Measurements from ENCODE around the gene PTPA.

DNA sequence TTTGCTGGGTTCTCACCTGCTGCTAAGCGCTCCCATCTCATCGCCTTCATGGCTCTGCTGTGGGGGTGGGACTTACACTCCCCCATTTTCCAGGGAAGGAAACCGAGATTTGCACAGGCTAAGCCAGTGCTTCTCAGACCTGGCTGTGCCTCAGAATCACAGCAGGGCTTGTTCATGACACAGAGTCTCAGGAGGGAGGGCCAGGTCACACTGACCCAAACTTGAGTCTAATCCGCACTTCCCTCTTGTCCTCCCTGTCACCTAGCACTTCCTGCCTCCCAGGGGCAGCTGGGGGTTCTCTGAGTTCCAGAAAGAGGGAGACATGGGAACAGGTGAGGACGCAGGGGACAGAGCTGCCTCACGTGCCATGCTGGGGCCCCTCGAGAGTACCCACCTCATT lies 82.4 kb downstream of the PTPA start:
- no peak for TF ChIP-seq CTCF (IDR thresholded peaks at IDR 0.05)
- no peak for TF ChIP-seq EZH2 (IDR thresholded peaks at IDR 0.05; ENCODE audit: borderline replicate concordance, insufficient read depth, low read depth, low read length, poor library complexity, severe bottlenecking)
